Glutamatergic neuron (in vitro differentiated cells): ENCODE data around the gene C2orf15. TPM values are rescaled to one million over a fixed set of nuclear protein-coding genes. Genes with fewer than 3 reads are reported as not detected.

Source experiments
- DNase-seq: peaks from one replicate; pipeline ENCODE4 v3.0.0; 2022
- H3K27ac Mint-ChIP-seq: one replicate; pipeline ENCODE4 v1.8.0; 2020; ENCODE audit warnings: mild to moderate bottlenecking, mixed read lengths, inconsistent platforms; ENCODE audit not compliant: unreplicated experiment
- H3K27me3 Mint-ChIP-seq: one replicate; pipeline ENCODE4 v1.8.0; 2020; ENCODE audit warnings: mild to moderate bottlenecking, moderate library complexity, mixed read lengths, inconsistent platforms; ENCODE audit not compliant: unreplicated experiment
- H3K36me3 Mint-ChIP-seq: one replicate; pipeline ENCODE4 v1.8.0; 2020; ENCODE audit warnings: mild to moderate bottlenecking, mixed read lengths, inconsistent platforms; ENCODE audit not compliant: unreplicated experiment
- H3K4me1 Mint-ChIP-seq: one replicate; pipeline ENCODE4 v1.8.0; 2020; ENCODE audit warnings: mild to moderate bottlenecking, low read depth, mixed read lengths, inconsistent platforms; ENCODE audit not compliant: unreplicated experiment
- H3K4me3 Mint-ChIP-seq: one replicate; pipeline ENCODE4 v1.8.0; 2020; ENCODE audit warnings: mild to moderate bottlenecking, mixed read lengths, inconsistent platforms; ENCODE audit not compliant: unreplicated experiment
- H3K9me3 Mint-ChIP-seq: one replicate; pipeline ENCODE4 v1.8.0; 2020; ENCODE audit warnings: mild to moderate bottlenecking, moderate library complexity, mixed read lengths, inconsistent platforms; ENCODE audit not compliant: unreplicated experiment
- CTCF ChIP-seq: fragments of 200-600 bp; sonication (generic); IDR thresholded peaks from one replicate; pipeline ENCODE4 v1.5.0; 2021; ENCODE audit not compliant: partially characterized antibody, unreplicated experiment
- total RNA-seq: library from RNA; stranded (reverse); fragmentation: NEBNext Ultra II Directional; extraction: Animal tissue kit (Norgen Biotek cat#: 25700); gene quantifications from one replicate; pipeline ENCODE4 v1.2.1, GENCODE V29; 2021; ENCODE audit not compliant: unreplicated experiment

Gene C2orf15
- total RNA-seq, 1 donor from 2014 or later, result 0.34 TPM

DNA sequence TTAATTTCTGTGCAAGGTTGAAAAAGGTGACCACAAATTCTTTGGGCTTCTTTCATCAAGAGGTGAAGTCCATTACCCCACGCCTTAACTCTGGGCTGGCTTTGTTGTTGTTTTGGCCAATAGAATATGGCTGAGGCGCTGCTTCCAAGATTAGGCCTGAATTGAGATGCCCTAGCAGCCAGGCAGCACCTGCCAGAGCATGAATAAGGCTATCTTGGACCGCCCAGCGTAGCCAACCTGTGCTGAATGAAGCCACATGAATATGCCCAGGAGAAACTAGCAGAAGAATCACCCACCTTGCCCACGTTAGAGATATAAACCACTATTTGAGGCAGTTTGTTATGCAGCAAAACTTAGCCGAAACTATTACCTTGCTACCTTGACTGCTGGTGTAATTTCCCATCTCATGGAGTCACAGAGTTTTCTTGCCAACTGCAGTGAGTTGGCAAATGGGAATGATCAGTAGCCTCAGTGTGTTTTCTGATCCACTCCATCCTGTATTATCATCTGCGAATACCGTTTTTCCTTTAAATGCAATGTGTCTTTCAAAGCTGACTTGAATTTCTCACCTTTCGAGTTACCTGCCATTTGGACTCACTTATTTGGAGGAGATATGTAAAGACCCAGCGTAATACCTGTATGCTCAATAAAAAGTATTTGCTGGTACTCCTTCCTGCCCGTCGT lies 12.6 kb downstream of the C2orf15 start:
- Mint-ChIP-seq H3K27me3 (peaks cover 1% of the 10 kb centered on the region), H3K9me3 (peaks cover 2% of the 10 kb centered on the region), H3K4me1 (peaks cover 3% of the 10 kb centered on the region), H3K36me3 (no peaks in the 10 kb centered on the region), H3K27ac (no peak overlapping the region), H3K4me3 (peak overlapping the region; percentile 93)
- no peak for TF ChIP-seq CTCF
- no peak for DNase-seq

- Mint-ChIP-seq H3K27me3 (peaks cover 1% of the 10 kb centered on the region), H3K9me3 (peaks cover 2% of the 10 kb centered on the region), H3K27ac (peak within 1 kb of the TSS; percentile 71), H3K4me1 (peaks cover 3% of the 10 kb centered on the region), H3K36me3 (no peaks in the 10 kb centered on the region), H3K4me3 (peak within 1 kb of the TSS; percentile 93)
- DNase-seq, result peak; percentile 91
- no peak for TF ChIP-seq CTCF
These were observed 13.4 kb downstream of the C2orf15 start, which contains the start of the genes LIPT1 and TSGA10 for GRCh38 chr2:99154643-99155536. Gene LIPT1 (plus strand): TSS chr2:99154967. CDS start chr2:99161958, 6,991 bp downstream. Gene TSGA10 (minus strand): TSS chr2:99154942. CDS start chr2:99109439, 45,503 bp downstream.

DNA sequence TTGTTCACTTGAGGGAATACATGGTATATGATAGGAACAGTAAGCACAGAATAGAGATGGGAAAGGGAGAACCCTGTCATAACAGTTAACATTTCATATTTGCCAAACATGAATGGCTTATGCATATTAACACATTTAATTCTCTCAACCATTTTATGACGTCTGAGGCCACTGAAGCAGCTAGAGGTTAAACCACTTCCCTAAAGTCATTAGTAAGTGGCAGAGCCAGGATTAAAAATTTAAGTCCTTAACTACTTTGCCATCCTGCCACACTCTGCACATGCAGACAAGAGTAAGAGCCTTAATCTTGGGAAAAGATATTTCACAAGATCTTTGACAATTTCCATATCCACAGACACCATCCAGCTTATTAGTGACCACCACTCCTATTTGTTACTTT lies 15.4 kb downstream of the C2orf15 start:
- Mint-ChIP-seq H3K27me3 (peaks cover 1% of the 10 kb centered on the region), H3K4me3 (no peak overlapping the region), H3K36me3 (no peaks in the 10 kb centered on the region), H3K9me3 (peaks cover 2% of the 10 kb centered on the region), H3K4me1 (peaks cover 3% of the 10 kb centered on the region), H3K27ac (no peak overlapping the region)
- no peak for TF ChIP-seq CTCF
- DNase-seq, result no peak

GRCh38 chr2:99158599-99158998 lies 17.1 kb downstream of the C2orf15 start:
- H3K27ac Mint-ChIP-seq, result no peak overlapping the region
- peaks cover 2% of the 10 kb centered on the region for H3K9me3 Mint-ChIP-seq
- no peak overlapping the region for H3K4me3 Mint-ChIP-seq
- no peak for TF ChIP-seq CTCF
- peaks cover 3% of the 10 kb centered on the region for H3K4me1 Mint-ChIP-seq
- no peaks in the 10 kb centered on the region for H3K36me3 Mint-ChIP-seq
- H3K27me3 Mint-ChIP-seq, result peaks cover 1% of the 10 kb centered on the region
- DNase-seq, result no peak

DNA sequence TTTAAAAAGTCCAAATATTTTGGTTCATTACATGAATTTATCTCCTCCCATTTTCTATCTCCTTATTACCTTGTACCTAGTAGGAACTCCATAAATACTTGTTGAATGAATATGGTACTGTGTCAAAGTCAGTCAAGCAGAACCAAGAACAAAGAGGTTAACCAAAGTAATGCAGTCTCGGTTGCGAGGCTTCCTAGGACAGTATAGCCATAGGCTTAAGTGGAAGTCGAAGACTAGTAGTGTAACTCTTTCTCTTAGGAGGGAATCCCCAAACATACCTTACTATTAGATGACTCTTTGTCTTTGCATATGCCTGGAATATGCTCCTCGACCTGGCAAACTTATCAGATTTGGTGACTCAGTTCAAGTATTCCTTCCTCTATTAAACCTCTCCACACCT lies 18.1 kb downstream of the C2orf15 start:
- DNase-seq, result no peak
- Mint-ChIP-seq H3K27me3 (peaks cover 1% of the 10 kb centered on the region), H3K4me1 (peaks cover 3% of the 10 kb centered on the region), H3K4me3 (no peak overlapping the region), H3K27ac (no peak overlapping the region), H3K9me3 (peaks cover 2% of the 10 kb centered on the region), H3K36me3 (no peaks in the 10 kb centered on the region)
- no peak for TF ChIP-seq CTCF
